ENCODE results near the gene MAGEA4.

DNA sequence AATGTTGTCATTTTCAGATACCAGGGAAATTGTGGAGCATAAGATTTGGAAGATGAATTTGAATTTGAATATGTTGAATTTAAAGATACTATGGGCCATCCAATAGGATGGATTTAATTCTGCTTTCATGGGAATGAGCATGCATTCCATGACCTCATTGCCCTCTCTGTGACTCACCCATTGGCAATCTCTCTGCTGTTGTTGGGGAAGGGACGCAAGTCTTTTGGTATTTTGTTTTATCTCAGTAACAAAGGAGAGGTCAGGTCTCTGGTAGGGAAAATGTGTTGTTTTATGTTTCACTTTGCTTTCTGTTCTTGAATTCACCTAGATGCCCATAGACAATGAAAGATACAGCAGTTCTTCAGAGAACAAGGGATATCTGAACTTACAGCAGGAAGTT is 42.1 kb upstream of the MAGEA4 start:
- TF ChIP-seq, protein P1, sequence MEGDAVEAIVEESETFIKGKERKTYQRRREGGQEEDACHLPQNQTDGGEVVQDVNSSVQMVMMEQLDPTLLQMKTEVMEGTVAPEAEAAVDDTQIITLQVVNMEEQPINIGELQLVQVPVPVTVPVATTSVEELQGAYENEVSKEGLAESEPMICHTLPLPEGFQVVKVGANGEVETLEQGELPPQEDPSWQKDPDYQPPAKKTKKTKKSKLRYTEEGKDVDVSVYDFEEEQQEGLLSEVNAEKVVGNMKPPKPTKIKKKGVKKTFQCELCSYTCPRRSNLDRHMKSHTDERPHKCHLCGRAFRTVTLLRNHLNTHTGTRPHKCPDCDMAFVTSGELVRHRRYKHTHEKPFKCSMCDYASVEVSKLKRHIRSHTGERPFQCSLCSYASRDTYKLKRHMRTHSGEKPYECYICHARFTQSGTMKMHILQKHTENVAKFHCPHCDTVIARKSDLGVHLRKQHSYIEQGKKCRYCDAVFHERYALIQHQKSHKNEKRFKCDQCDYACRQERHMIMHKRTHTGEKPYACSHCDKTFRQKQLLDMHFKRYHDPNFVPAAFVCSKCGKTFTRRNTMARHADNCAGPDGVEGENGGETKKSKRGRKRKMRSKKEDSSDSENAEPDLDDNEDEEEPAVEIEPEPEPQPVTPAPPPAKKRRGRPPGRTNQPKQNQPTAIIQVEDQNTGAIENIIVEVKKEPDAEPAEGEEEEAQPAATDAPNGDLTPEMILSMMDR (conservative IDR thresholded peaks at IDR 0.05 in 1 of 2, IDR thresholded peaks at IDR 0.05 in 1 of 2; ENCODE audit: extremely low read depth in 1 of 2, insufficient read depth in 1 of 2, low read depth in 1 of 2, low read length in 2 of 2), result no peak
- TF ChIP-seq EZH2 (IDR thresholded peaks at IDR 0.05; ENCODE audit: borderline replicate concordance, low read length), result no peak

Measured in mammary epithelial cell (primary cell).